ENCODE results near the gene MAPKAPK2. TPM values are rescaled to one million over a fixed set of nuclear protein-coding genes. Genes with fewer than 3 reads are reported as not detected.
"Not testable (repeated sequence)": the region's sequence is repeated elsewhere in the genome, so short reads cannot be mapped to it uniquely, and the experiment has no call there.

Gene MAPKAPK2
- total RNA-seq, result 10 to 100 TPM; 52.2 to 55.8 TPM
- polyA plus RNA-seq, result 1 to 10 TPM; 1.3 to 2.5 (median 1.6) TPM
- 99.2 to 124 (median 104) reads per million in 6 experiments for total RNA-seq

- peaks cover 0 to 2% (median 0%) of the 10 kb centered on the region in 5 donors for H3K27me3 Mint-ChIP-seq
- H3K4me1 Mint-ChIP-seq, result peaks cover 19 to 69% (median 43%) of the 10 kb centered on the region in 4 donors
- H3K27ac Mint-ChIP-seq, result peak within 1 kb of the TSS; percentile 88 to 98 (median 96)
- H3K4me3 Mint-ChIP-seq, result peak within 1 kb of the TSS; percentile 83 to 100 (median 96)
- H3K9me3 Mint-ChIP-seq, result no peaks in the 10 kb centered on the region
- POLR2A ChIA-PET, result interaction anchor here (1.2 to 1.8 kb wide), 2 partner anchors 72 to 215 kb away, joined by 5 to 7 read pairs; partner anchors contain the start of genes EIF2D and IKBKE
- ATAC-seq (peak; percentile 70 to 77), DNase-seq (peak; percentile 52 to 83 (median 74))
- H3K36me3 Mint-ChIP-seq, result no peaks in the 10 kb centered on the region
These were observed at the start of gene MAPKAPK2 for GRCh38 chr1:206684478-206685333. TSS of gene MAPKAPK2 (plus strand) at chr1:206684905. CDS start at chr1:206685230, 325 bp downstream.

GRCh38 chr1:206635080-206635977, 49.4 kb upstream of the MAPKAPK2 start, which contains the start of gene DYRK3:
TSS of gene DYRK3 (plus strand) at chr1:206635536. CDS start at chr1:206635704, 168 bp downstream.
- POLR2A ChIA-PET, result interaction anchor here (0.6 to 2.1 kb wide), 8 partner anchors 23 to 952 kb away, joined by 3 to 9 read pairs (median 4); partner anchors contain the start of genes EIF2D and IKBKE
- ATAC-seq, result peak; percentile 91 to 92
- peak; percentile 80 to 93 (median 83) for DNase-seq
- Mint-ChIP-seq H3K27ac (peak within 1 kb of the TSS; percentile 68 to 92 (median 87)), H3K27me3 (peaks cover 0 to 8% (median 6%) of the 10 kb centered on the region in 5 donors), H3K36me3 (no peaks in the 10 kb centered on the region), H3K4me1 (peaks cover 4 to 24% (median 16%) of the 10 kb centered on the region in 4 donors), H3K9me3 (no peaks in the 10 kb centered on the region), H3K4me3 (peak within 1 kb of the TSS; percentile 80 to 94 (median 90))

GRCh38 chr1:206635978-206636345, 48.7 kb upstream of the MAPKAPK2 start:
- ATAC-seq (peak; percentile 13 to 14), DNase-seq (peak in 2 of 10 donors; percentile 20 to 29)
- POLR2A ChIA-PET, result interaction anchor here (1.8 to 2.1 kb wide), 2 partner anchors 24 to 165 kb away, joined by 6 to 9 read pairs; partner anchors contain the start of genes EIF2D and IKBKE
- peak overlapping the region in 3 of 10 donors; percentile 13 to 85 (median 82) for H3K27ac Mint-ChIP-seq
- no peaks in the 10 kb centered on the region for H3K36me3 Mint-ChIP-seq
- peaks cover 0 to 8% (median 6%) of the 10 kb centered on the region in 5 donors for H3K27me3 Mint-ChIP-seq
- no peaks in the 10 kb centered on the region for H3K9me3 Mint-ChIP-seq
- peak overlapping the region; percentile 70 to 94 (median 80) for H3K4me3 Mint-ChIP-seq
- H3K4me1 Mint-ChIP-seq, result peaks cover 4 to 24% (median 16%) of the 10 kb centered on the region in 4 donors

GRCh38 chr1:206636671-206637070, 48.0 kb upstream of the MAPKAPK2 start:
- no peaks in the 10 kb centered on the region for H3K36me3 Mint-ChIP-seq
- H3K27ac Mint-ChIP-seq, result no peak overlapping the region
- DNase-seq (no peak), ATAC-seq (no peak)
- peak overlapping the region in 1 of 10 donors; percentile 34 for H3K4me3 Mint-ChIP-seq
- POLR2A ChIA-PET, result interaction anchor here (1.8 kb wide), 1 partner anchor 24 kb away, joined by 6 read pairs; the partner anchor contains the start of gene EIF2D
- peaks cover 0 to 6% (median 5%) of the 10 kb centered on the region in 5 donors for H3K27me3 Mint-ChIP-seq
- no peaks in the 10 kb centered on the region for H3K9me3 Mint-ChIP-seq
- H3K4me1 Mint-ChIP-seq, result peaks cover 4 to 24% (median 16%) of the 10 kb centered on the region in 4 donors

- ATAC-seq, result no peak
- Mint-ChIP-seq H3K4me1 (peaks cover 4 to 24% (median 16%) of the 10 kb centered on the region in 4 donors), H3K27ac (peak overlapping the region in 1 of 10 donors; percentile 45), H3K9me3 (no peaks in the 10 kb centered on the region), H3K27me3 (peaks cover 0 to 6% (median 2%) of the 10 kb centered on the region in 5 donors), H3K4me3 (no peak overlapping the region), H3K36me3 (no peaks in the 10 kb centered on the region)
- POLR2A ChIA-PET, result no interaction called here
- DNase-seq, result no peak
These were observed 47.1 kb upstream of the MAPKAPK2 start for GRCh38 chr1:206637605-206638004.

GRCh38 chr1:206642074-206642473, 42.6 kb upstream of the MAPKAPK2 start:
- POLR2A ChIA-PET, ATAC-seq, H3K27me3 Mint-ChIP-seq, H3K4me3 Mint-ChIP-seq, H3K4me1 Mint-ChIP-seq, DNase-seq, H3K9me3 Mint-ChIP-seq, H3K27ac Mint-ChIP-seq, H3K36me3 Mint-ChIP-seq: not testable (repeated sequence)

GRCh38 chr1:206643118-206643698, 41.5 kb upstream of the MAPKAPK2 start:
- no peak for DNase-seq
- Mint-ChIP-seq H3K9me3 (no peaks in the 10 kb centered on the region), H3K36me3 (no peaks in the 10 kb centered on the region), H3K27me3 (peaks cover 0 to 4% (median 0%) of the 10 kb centered on the region in 5 donors), H3K4me3 (no peak overlapping the region), H3K4me1 (no peaks in the 10 kb centered on the region), H3K27ac (no peak overlapping the region)
- ATAC-seq, result no peak
- POLR2A ChIA-PET, result no interaction called here

- ATAC-seq (no peak), DNase-seq (no peak)
- POLR2A ChIA-PET, result no interaction called here
- Mint-ChIP-seq H3K9me3 (no peaks in the 10 kb centered on the region), H3K4me1 (no peaks in the 10 kb centered on the region), H3K27me3 (peaks cover 0 to 3% (median 0%) of the 10 kb centered on the region in 5 donors), H3K4me3 (no peak overlapping the region), H3K27ac (no peak overlapping the region), H3K36me3 (no peaks in the 10 kb centered on the region)
These were observed 38.2 kb upstream of the MAPKAPK2 start for GRCh38 chr1:206646504-206646903.

GRCh38 chr1:206647224-206647623, 37.5 kb upstream of the MAPKAPK2 start:
- ATAC-seq, result no peak
- DNase-seq, result no peak
- Mint-ChIP-seq H3K4me1 (no peaks in the 10 kb centered on the region), H3K27me3 (peaks cover 0 to 3% (median 0%) of the 10 kb centered on the region in 5 donors), H3K4me3 (no peak overlapping the region), H3K36me3 (no peaks in the 10 kb centered on the region), H3K27ac (no peak overlapping the region), H3K9me3 (no peaks in the 10 kb centered on the region)
- POLR2A ChIA-PET, result no interaction called here

- ATAC-seq (no peak), DNase-seq (no peak)
- H3K36me3 Mint-ChIP-seq, result no peaks in the 10 kb centered on the region
- peaks cover 0 to 3% (median 0%) of the 10 kb centered on the region in 5 donors for H3K27me3 Mint-ChIP-seq
- POLR2A ChIA-PET, result no interaction called here
- H3K27ac Mint-ChIP-seq, result no peak overlapping the region
- H3K4me3 Mint-ChIP-seq, result no peak overlapping the region
- H3K9me3 Mint-ChIP-seq, result no peaks in the 10 kb centered on the region
- H3K4me1 Mint-ChIP-seq, result no peaks in the 10 kb centered on the region
These were observed 35.3 kb upstream of the MAPKAPK2 start for GRCh38 chr1:206649261-206649921.

- POLR2A ChIA-PET, result interaction anchor here (0.6 kb wide), 1 partner anchor 64 kb away, joined by 5 read pairs; no protein-coding TSS in a partner anchor
- Mint-ChIP-seq H3K36me3 (no peaks in the 10 kb centered on the region), H3K4me3 (no peak overlapping the region), H3K9me3 (no peaks in the 10 kb centered on the region), H3K27me3 (peaks cover 0 to 3% (median 0%) of the 10 kb centered on the region in 5 donors), H3K27ac (no peak overlapping the region), H3K4me1 (no peaks in the 10 kb centered on the region)
- DNase-seq, result no peak
- ATAC-seq, result no peak
These were observed 33.7 kb upstream of the MAPKAPK2 start for GRCh38 chr1:206651014-206651413.

Measured in naive thymus-derived CD8-positive, alpha-beta T cell (primary cell).